RWPE2 (cell line): ENCODE measurements around the gene TANGO2.
A peak's percentile ranks its signal among the peaks of the same experiment; 100 is the strongest.

Source experiments
- ATAC-seq: fragments of 200-7000 bp; cut with Tn5 transposase; 3 replicates; pipeline ENCODE4 v1.9.1; 2021; ENCODE audit warnings: low read depth
- DNase-seq: peaks from one replicate; pipeline ENCODE4 v3.0.0-alpha.2; 2020; ENCODE audit warnings: low spot score
- H3K27ac ChIP-seq: fragments of 450-650 bp; 2 replicates; pipeline ENCODE4 v1.5.1; 2017; ENCODE audit warnings: mild to moderate bottlenecking; ENCODE audit not compliant: poor library complexity, severe bottlenecking
- H3K27me3 ChIP-seq: fragments of 250-450 bp; sonication (Bioruptor Pico); 2 replicates; pipeline ENCODE4 v1.5.1; 2021; ENCODE audit warnings: mild to moderate bottlenecking, moderate library complexity; ENCODE audit not compliant: insufficient read depth, poor library complexity, severe bottlenecking
- H3K36me3 ChIP-seq: fragments of 250-450 bp; sonication (Bioruptor Pico); 2 replicates; pipeline ENCODE4 v1.5.1; 2020; ENCODE audit warnings: low read depth, mild to moderate bottlenecking, moderate library complexity
- H3K4me1 ChIP-seq: fragments of 250-450 bp; sonication (Bioruptor Pico); 2 replicates; pipeline ENCODE4 v1.5.1; 2021; ENCODE audit warnings: mild to moderate bottlenecking, moderate library complexity; ENCODE audit not compliant: insufficient read depth, poor library complexity, severe bottlenecking
- H3K4me3 ChIP-seq: fragments of 250-450 bp; sonication (Bioruptor Pico); 2 replicates; pipeline ENCODE4 v1.5.1; 2021; ENCODE audit warnings: mild to moderate bottlenecking, moderate library complexity; ENCODE audit not compliant: severe bottlenecking
- H3K9me3 ChIP-seq: fragments of 250-450 bp; sonication (Bioruptor Pico); 2 replicates; pipeline ENCODE4 v1.5.1; 2021; ENCODE audit warnings: mild to moderate bottlenecking, moderate library complexity; ENCODE audit not compliant: severe bottlenecking
- CTCF ChIP-seq: fragments of 450-650 bp; IDR thresholded peaks from one replicate; pipeline ENCODE4 v1.5.1; 2017; ENCODE audit warnings: mild to moderate bottlenecking, moderate library complexity; ENCODE audit not compliant: poor library complexity, severe bottlenecking

Gene TANGO2

GRCh38 chr22:20107951-20108756 is 87.2 kb downstream of the TANGO2 start:
- H3K27ac ChIP-seq, result no peak overlapping the region
- no peak for TF ChIP-seq CTCF
- H3K27me3 ChIP-seq, result no peaks in the 10 kb centered on the region
- peaks cover 2% of the 10 kb centered on the region for H3K9me3 ChIP-seq
- no peaks in the 10 kb centered on the region for H3K4me1 ChIP-seq
- ATAC-seq, result no peak
- H3K36me3 ChIP-seq, result peaks cover 84% of the 10 kb centered on the region
- H3K4me3 ChIP-seq, result no peak overlapping the region
- DNase-seq, result no peak

- no peak overlapping the region for H3K4me3 ChIP-seq
- no peak overlapping the region for H3K27ac ChIP-seq
- TF ChIP-seq CTCF, result no peak
- peaks cover 2% of the 10 kb centered on the region for H3K9me3 ChIP-seq
- no peaks in the 10 kb centered on the region for H3K27me3 ChIP-seq
- H3K4me1 ChIP-seq, result no peaks in the 10 kb centered on the region
- no peak for ATAC-seq
- no peak for DNase-seq
- H3K36me3 ChIP-seq, result peaks cover 84% of the 10 kb centered on the region
Measured at GRCh38 chr22:20108757-20109230, 87.9 kb downstream of the TANGO2 start.

- TF ChIP-seq CTCF, result no peak
- no peaks in the 10 kb centered on the region for H3K27me3 ChIP-seq
- H3K27ac ChIP-seq, result no peak overlapping the region
- peaks cover 87% of the 10 kb centered on the region for H3K36me3 ChIP-seq
- H3K4me3 ChIP-seq, result no peak overlapping the region
- DNase-seq (no peak), ATAC-seq (peak; percentile 2; the same call in 1 of the 3 replicates)
- H3K4me1 ChIP-seq, result no peaks in the 10 kb centered on the region
- peaks cover 2% of the 10 kb centered on the region for H3K9me3 ChIP-seq
Measured at GRCh38 chr22:20109411-20110358, 88.8 kb downstream of the TANGO2 start.

GRCh38 chr22:20110359-20110985 is 89.6 kb downstream of the TANGO2 start:
- no peaks in the 10 kb centered on the region for H3K27me3 ChIP-seq
- H3K4me3 ChIP-seq, result no peak overlapping the region
- H3K9me3 ChIP-seq, result peaks cover 2% of the 10 kb centered on the region
- no peaks in the 10 kb centered on the region for H3K4me1 ChIP-seq
- no peak overlapping the region for H3K27ac ChIP-seq
- DNase-seq (no peak), ATAC-seq (no peak; the same call in 2 of the 3 replicates)
- TF ChIP-seq CTCF, result no peak
- H3K36me3 ChIP-seq, result peaks cover 87% of the 10 kb centered on the region
